Measurements from ENCODE around the gene MAT1A. TPM values are rescaled to one million over a fixed set of nuclear protein-coding genes. Genes with fewer than 3 reads are reported as not detected.
A peak's percentile ranks its signal among the peaks of the same experiment; 100 is the strongest.
"Not testable (repeated sequence)": the region's sequence is repeated elsewhere in the genome, so short reads cannot be mapped to it uniquely, and the experiment has no call there.

The MAT1A gene
- total and polyA plus RNA-seq, 4 donors: 0.13 to 0.60 TPM; not detected in 2

DNA sequence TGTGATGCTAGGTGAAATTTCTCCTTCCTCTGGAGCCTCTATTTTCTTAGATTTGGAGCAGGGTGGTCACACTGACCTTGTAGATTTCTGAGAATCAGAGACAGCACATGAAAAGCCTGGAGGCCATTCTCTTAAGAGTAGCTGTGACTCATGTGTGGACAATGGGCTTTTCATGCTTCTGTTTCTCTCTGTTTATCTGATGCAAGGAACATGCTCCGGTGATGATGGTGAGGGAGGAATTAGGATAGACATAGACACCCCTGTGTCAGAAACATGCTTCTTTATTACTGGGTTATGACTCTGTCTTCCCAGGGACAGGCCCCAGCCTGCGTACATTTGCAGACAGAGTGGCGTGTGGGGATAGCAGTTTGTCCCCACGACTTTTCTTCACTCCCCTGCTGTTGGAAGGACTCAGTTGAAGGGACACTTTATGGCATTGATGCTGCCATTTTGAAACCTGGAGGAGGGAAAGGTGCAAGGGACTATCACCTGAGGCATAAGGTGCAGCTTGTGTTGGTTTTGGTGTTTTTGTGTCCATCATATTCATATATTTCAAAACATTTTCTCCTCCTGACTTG lies 37.7 kb downstream of the MAT1A start:
- WGBS, 2 donors: 91 to 100% methylated on average over 3 of the region's 4 CpGs
- DNase-seq; H3K36me3 ChIP-seq (ENCODE audit: control insufficient read depth in 1 of 2, insufficient read depth in 2 of 2, low read length in 1 of 2); H3K4me1 ChIP-seq (ENCODE audit: control insufficient read depth in 1 of 2, insufficient read depth in 2 of 2, low read length in 2 of 2); H3K27ac ChIP-seq (ENCODE audit: low read depth in 1 of 2, low read length in 2 of 2); H3K27me3 ChIP-seq (ENCODE audit: control insufficient read depth in 1 of 2, insufficient read depth in 2 of 2, low read length in 1 of 2); ATAC-seq (ENCODE audit: low FRiP score); H3K9me3 ChIP-seq (ENCODE audit: control insufficient read depth, low read length); intact Hi-C loops (cut with DNase I); H3K4me3 ChIP-seq (ENCODE audit: low read length in 2 of 2): not testable (repeated sequence)

GRCh38 chr10:80250399-80250798 lies 39.1 kb downstream of the MAT1A start:
- WGBS, 2 donors: no CpG with 5 or more reads among the region's 1 CpG
- H3K9me3 ChIP-seq (ENCODE audit: control insufficient read depth, low read length); H3K27ac ChIP-seq (ENCODE audit: low read depth in 1 of 2, low read length in 2 of 2); H3K36me3 ChIP-seq (ENCODE audit: control insufficient read depth in 1 of 2, insufficient read depth in 2 of 2, low read length in 1 of 2); H3K4me1 ChIP-seq (ENCODE audit: control insufficient read depth in 1 of 2, insufficient read depth in 2 of 2, low read length in 2 of 2); H3K27me3 ChIP-seq (ENCODE audit: control insufficient read depth in 1 of 2, insufficient read depth in 2 of 2, low read length in 1 of 2); intact Hi-C loops (cut with DNase I); H3K4me3 ChIP-seq (ENCODE audit: low read length in 2 of 2); DNase-seq: not testable (repeated sequence)
- ATAC-seq (ENCODE audit: low FRiP score): peak; percentile 69

GRCh38 chr10:80249906-80250305 lies 39.6 kb downstream of the MAT1A start:
- H3K4me1 ChIP-seq (ENCODE audit: control insufficient read depth in 1 of 2, insufficient read depth in 2 of 2, low read length in 2 of 2); H3K27ac ChIP-seq (ENCODE audit: low read depth in 1 of 2, low read length in 2 of 2); DNase-seq; H3K9me3 ChIP-seq (ENCODE audit: control insufficient read depth, low read length); H3K27me3 ChIP-seq (ENCODE audit: control insufficient read depth in 1 of 2, insufficient read depth in 2 of 2, low read length in 1 of 2); H3K4me3 ChIP-seq (ENCODE audit: low read length in 2 of 2); intact Hi-C loops (cut with DNase I); H3K36me3 ChIP-seq (ENCODE audit: control insufficient read depth in 1 of 2, insufficient read depth in 2 of 2, low read length in 1 of 2): not testable (repeated sequence)
- ATAC-seq (ENCODE audit: low FRiP score): peak; percentile 29
- 5 to 17% methylated on average over 2 to 3 of the region's 4 CpGs for WGBS, 2 donors

DNA sequence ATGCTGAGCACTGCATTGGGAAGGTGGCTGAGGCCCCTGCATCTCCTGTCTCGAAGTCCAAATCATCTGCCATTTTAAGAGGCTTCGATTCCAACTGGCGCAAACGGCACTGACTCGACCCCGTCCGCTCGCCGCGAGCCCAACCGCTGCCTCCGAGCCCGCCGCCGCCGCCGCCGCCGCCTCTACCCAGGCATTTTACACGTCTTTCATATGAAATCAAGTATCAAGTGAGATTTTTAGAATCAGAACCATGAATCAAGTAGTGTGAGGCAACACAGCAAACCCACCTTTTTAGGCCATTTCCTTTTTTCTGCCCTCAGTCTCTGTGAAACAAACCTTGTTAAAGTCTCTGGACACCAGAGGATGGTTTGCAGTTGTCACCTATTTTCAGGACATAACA lies 41.8 kb downstream of the MAT1A start:
- intact Hi-C loops (cut with DNase I); H3K4me3 ChIP-seq (ENCODE audit: low read length in 2 of 2); H3K4me1 ChIP-seq (ENCODE audit: control insufficient read depth in 1 of 2, insufficient read depth in 2 of 2, low read length in 2 of 2); H3K36me3 ChIP-seq (ENCODE audit: control insufficient read depth in 1 of 2, insufficient read depth in 2 of 2, low read length in 1 of 2); H3K27ac ChIP-seq (ENCODE audit: low read depth in 1 of 2, low read length in 2 of 2); DNase-seq; H3K9me3 ChIP-seq (ENCODE audit: control insufficient read depth, low read length); H3K27me3 ChIP-seq (ENCODE audit: control insufficient read depth in 1 of 2, insufficient read depth in 2 of 2, low read length in 1 of 2); ATAC-seq (ENCODE audit: low FRiP score): not testable (repeated sequence)
- WGBS, 2 donors: 94% methylated on average over 13 to 18 of the region's 20 CpGs

GRCh38 chr10:80244371-80244770 lies 45.1 kb downstream of the MAT1A start:
- ATAC-seq (ENCODE audit: low FRiP score); H3K27me3 ChIP-seq (ENCODE audit: control insufficient read depth in 1 of 2, insufficient read depth in 2 of 2, low read length in 1 of 2); H3K36me3 ChIP-seq (ENCODE audit: control insufficient read depth in 1 of 2, insufficient read depth in 2 of 2, low read length in 1 of 2); H3K4me3 ChIP-seq (ENCODE audit: low read length in 2 of 2); H3K27ac ChIP-seq (ENCODE audit: low read depth in 1 of 2, low read length in 2 of 2); DNase-seq; intact Hi-C loops (cut with DNase I); H3K9me3 ChIP-seq (ENCODE audit: control insufficient read depth, low read length); H3K4me1 ChIP-seq (ENCODE audit: control insufficient read depth in 1 of 2, insufficient read depth in 2 of 2, low read length in 2 of 2): not testable (repeated sequence)
- WGBS, 2 donors: 79 to 88% methylated on average over 3 of the region's 3 CpGs

DNA sequence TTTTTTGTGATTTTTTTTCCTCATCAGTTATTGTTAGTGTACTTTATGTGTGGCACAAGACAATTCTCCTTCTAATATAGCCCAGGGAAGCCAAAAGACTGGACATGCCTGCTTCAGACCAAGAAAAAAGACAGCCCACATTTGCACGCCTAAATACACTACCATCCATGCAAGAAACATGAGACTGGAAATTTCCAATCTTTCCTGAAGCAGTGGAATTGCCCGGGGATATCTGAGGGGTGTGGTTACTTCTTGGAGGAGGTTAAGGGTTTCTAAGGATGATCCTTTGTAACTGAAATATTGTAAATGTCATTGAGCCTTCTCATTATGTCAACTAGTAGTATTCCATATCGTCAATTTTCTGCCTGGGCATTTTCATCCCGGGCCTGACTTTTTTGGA lies 47.1 kb downstream of the MAT1A start:
- H3K27ac ChIP-seq (ENCODE audit: low read depth in 1 of 2, low read length in 2 of 2); intact Hi-C loops (cut with DNase I); DNase-seq; H3K4me3 ChIP-seq (ENCODE audit: low read length in 2 of 2); H3K36me3 ChIP-seq (ENCODE audit: control insufficient read depth in 1 of 2, insufficient read depth in 2 of 2, low read length in 1 of 2); H3K27me3 ChIP-seq (ENCODE audit: control insufficient read depth in 1 of 2, insufficient read depth in 2 of 2, low read length in 1 of 2); H3K4me1 ChIP-seq (ENCODE audit: control insufficient read depth in 1 of 2, insufficient read depth in 2 of 2, low read length in 2 of 2); H3K9me3 ChIP-seq (ENCODE audit: control insufficient read depth, low read length); ATAC-seq (ENCODE audit: low FRiP score): not testable (repeated sequence)
- 20 to 26% methylated on average over 2 of the region's 4 CpGs for WGBS, 2 donors

DNA sequence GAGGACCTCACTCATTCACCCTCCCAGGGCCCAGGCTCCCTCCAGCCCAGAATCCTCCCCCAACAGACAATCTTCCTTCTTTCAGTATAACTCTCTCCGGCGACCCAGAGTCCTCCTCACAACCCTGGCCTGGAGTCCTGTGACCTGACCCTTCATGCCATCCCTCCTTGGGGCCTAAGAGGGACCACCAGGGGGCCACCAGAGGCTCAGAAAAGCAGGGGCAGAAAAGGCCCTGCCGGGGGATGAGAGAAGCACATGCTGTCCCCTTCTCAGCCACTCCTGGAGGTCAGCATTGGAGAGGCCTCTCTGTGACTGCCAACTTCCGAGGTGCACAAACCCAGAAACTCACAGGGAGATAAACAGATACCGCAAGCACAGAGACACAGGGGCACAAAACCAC lies 53.0 kb downstream of the MAT1A start:
- H3K27ac ChIP-seq (ENCODE audit: low read depth in 1 of 2, low read length in 2 of 2); H3K4me3 ChIP-seq (ENCODE audit: low read length in 2 of 2); H3K27me3 ChIP-seq (ENCODE audit: control insufficient read depth in 1 of 2, insufficient read depth in 2 of 2, low read length in 1 of 2); intact Hi-C loops (cut with DNase I); DNase-seq; H3K9me3 ChIP-seq (ENCODE audit: control insufficient read depth, low read length); H3K4me1 ChIP-seq (ENCODE audit: control insufficient read depth in 1 of 2, insufficient read depth in 2 of 2, low read length in 2 of 2); H3K36me3 ChIP-seq (ENCODE audit: control insufficient read depth in 1 of 2, insufficient read depth in 2 of 2, low read length in 1 of 2); ATAC-seq (ENCODE audit: low FRiP score): not testable (repeated sequence)
- WGBS, 2 donors: 94 to 97% methylated on average over 4 to 5 of the region's 5 CpGs

GRCh38 chr10:80234331-80235235 lies 54.9 kb downstream of the MAT1A start:
- H3K4me3 ChIP-seq (ENCODE audit: low read length in 2 of 2); H3K27ac ChIP-seq (ENCODE audit: low read depth in 1 of 2, low read length in 2 of 2); H3K36me3 ChIP-seq (ENCODE audit: control insufficient read depth in 1 of 2, insufficient read depth in 2 of 2, low read length in 1 of 2); H3K27me3 ChIP-seq (ENCODE audit: control insufficient read depth in 1 of 2, insufficient read depth in 2 of 2, low read length in 1 of 2); intact Hi-C loops (cut with DNase I); DNase-seq; H3K9me3 ChIP-seq (ENCODE audit: control insufficient read depth, low read length); H3K4me1 ChIP-seq (ENCODE audit: control insufficient read depth in 1 of 2, insufficient read depth in 2 of 2, low read length in 2 of 2): not testable (repeated sequence)
- WGBS, 2 donors: 79 to 80% methylated on average over 11 of the region's 11 CpGs
- ATAC-seq (ENCODE audit: low FRiP score): peak; percentile 19

DNA sequence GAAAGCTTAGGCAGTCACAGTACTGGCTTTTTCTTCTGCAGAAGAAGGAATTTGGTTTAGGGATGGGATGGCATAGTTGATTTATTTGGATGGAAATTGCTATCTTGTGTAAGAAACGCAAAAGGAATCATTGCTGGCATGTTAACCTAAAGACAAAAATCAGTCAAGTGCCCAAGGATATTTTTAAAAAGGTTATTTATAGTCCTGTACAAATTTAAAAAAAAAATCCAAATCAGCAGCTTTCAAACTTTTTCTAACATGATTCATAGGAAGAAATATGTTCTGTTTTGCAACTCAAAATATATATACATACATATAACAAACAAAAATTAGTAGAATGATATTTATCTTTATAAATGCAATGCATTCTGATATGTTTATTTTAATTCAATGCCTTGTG lies 55.6 kb downstream of the MAT1A start:
- H3K27me3 ChIP-seq (ENCODE audit: control insufficient read depth in 1 of 2, insufficient read depth in 2 of 2, low read length in 1 of 2); H3K27ac ChIP-seq (ENCODE audit: low read depth in 1 of 2, low read length in 2 of 2); H3K9me3 ChIP-seq (ENCODE audit: control insufficient read depth, low read length); H3K4me3 ChIP-seq (ENCODE audit: low read length in 2 of 2); H3K4me1 ChIP-seq (ENCODE audit: control insufficient read depth in 1 of 2, insufficient read depth in 2 of 2, low read length in 2 of 2); DNase-seq; H3K36me3 ChIP-seq (ENCODE audit: control insufficient read depth in 1 of 2, insufficient read depth in 2 of 2, low read length in 1 of 2); intact Hi-C loops (cut with DNase I); ATAC-seq (ENCODE audit: low FRiP score): not testable (repeated sequence)
- WGBS, 2 donors: 8 to 13% methylated on average over 1 of the region's 1 CpG

All from aorta (tissue), 5 donors.